Measurements from ENCODE around the gene CAMK2B. TPM values are rescaled to one million over a fixed set of nuclear protein-coding genes. Genes with fewer than 3 reads are reported as not detected.

CAMK2B gene
- total RNA-seq, 1 donor from 2014 or later = 96.1 TPM

Other genes with a start within 250 kb of the CAMK2B start
- gene POLM, start 243.1 kb downstream of the CAMK2B start, total RNA-seq = 6.7 TPM
- gene AEBP1, start 221.2 kb downstream of the CAMK2B start, total RNA-seq = 3.4 TPM
- gene POLD2, start 202.0 kb downstream of the CAMK2B start, total RNA-seq = 49.9 TPM
- not detected for gene MYL7, start 184.3 kb downstream of the CAMK2B start, total RNA-seq
- 5.1 TPM for gene GCK, start 136.2 kb downstream of the CAMK2B start, total RNA-seq
- 54.7 TPM for gene YKT6, start 124.6 kb downstream of the CAMK2B start, total RNA-seq
- 124 TPM for gene NUDCD3, start 165.1 kb upstream of the CAMK2B start, total RNA-seq
- 0.16 TPM for gene NPC1L1, start 215.7 kb upstream of the CAMK2B start, total RNA-seq
- gene DDX56, start 248.3 kb upstream of the CAMK2B start, total RNA-seq = 46.8 TPM